CD4-positive, alpha-beta T cell (primary cell): ENCODE results near the gene HRK. TPM values are rescaled to one million over a fixed set of nuclear protein-coding genes. Genes with fewer than 3 reads are reported as not detected.
A peak's percentile ranks its signal among the peaks of the same experiment; 100 is the strongest.

Experiments used
- ATAC-seq: fragments of 200-7000 bp; cut with Tn5 transposase; one replicate; pipeline ENCODE4 v1.10.0; 2022; ENCODE audit warnings: mild to moderate bottlenecking; ENCODE audit not compliant: poor library complexity
- CTCF ChIA-PET: fragments of 350-600 bp; sonication (Branson Sonifier 250); formaldehyde crosslinking; loops from one replicate; lab custom pipeline; 2021; ENCODE audit warnings: antibody characterized with exemption, inconsistent platforms; lab: Charles Lee
- POLR2A ChIA-PET: fragments of 350-600 bp; sonication (Branson Sonifier 250); formaldehyde crosslinking; loops from one replicate; lab custom pipeline; 2021; ENCODE audit warnings: antibody characterized with exemption, inconsistent platforms; lab: Charles Lee
- DNase-seq, 14 experiments: peaks; one replicate each; pipeline ENCODE4 v3.0.0-alpha.2; 2013 to 2020; ENCODE audit warnings: mixed read lengths in 2 of 14
- H3K27ac ChIP-seq, 2 donors: one replicate each; pipeline versions ENCODE4 v1.5.1 to v1.7.0; 2013; ENCODE audit warnings: low read length in 2 of 2, low read depth in 1 of 2, mild to moderate bottlenecking in 1 of 2
- H3K27me3 ChIP-seq, 2 experiments: 1 replicate in 1 of 2; 2 replicates in 1 of 2; pipeline versions ENCODE4 v1.6.1 to v1.7.0; 2013; ENCODE audit warnings: low read length in 2 of 2, control low read depth in 1 of 2, mild to moderate bottlenecking in 1 of 2, moderate library complexity in 1 of 2; ENCODE audit not compliant: insufficient read depth in 2 of 2, control insufficient read depth in 1 of 2
- H3K36me3 ChIP-seq: one replicate; pipeline ENCODE4 v1.6.1; 2013; ENCODE audit warnings: low read length, control low read depth; ENCODE audit not compliant: insufficient read depth
- H3K4me1 ChIP-seq: one replicate; pipeline ENCODE4 v1.6.1; 2013; ENCODE audit warnings: low read length, control low read depth; ENCODE audit not compliant: insufficient read depth
- H3K4me3 ChIP-seq: one replicate; pipeline ENCODE4 v1.5.1; 2013; ENCODE audit warnings: mild to moderate bottlenecking, low read length, moderate library complexity
- H3K9me3 ChIP-seq, 2 experiments: 1 replicate in 1 of 2; 2 replicates in 1 of 2; pipeline versions ENCODE4 v1.6.1 to v1.7.0; 2013; ENCODE audit warnings: low read length in 2 of 2, mild to moderate bottlenecking in 2 of 2, control low read depth in 1 of 2, moderate library complexity in 1 of 2; ENCODE audit not compliant: control insufficient read depth in 1 of 2, insufficient read depth in 1 of 2
- H3K27ac Mint-ChIP-seq: one replicate; pipeline ENCODE4 v1.8.0; 2020; ENCODE audit warnings: mixed read lengths
- H3K27me3 Mint-ChIP-seq: one replicate; pipeline ENCODE4 v1.8.0; 2021; ENCODE audit warnings: mixed read lengths
- H3K36me3 Mint-ChIP-seq: one replicate; pipeline ENCODE4 v1.8.0; 2021; ENCODE audit warnings: low read depth, mixed read lengths
- H3K4me1 Mint-ChIP-seq: one replicate; pipeline ENCODE4 v1.8.0; 2021; ENCODE audit warnings: low read depth, mixed read lengths
- H3K4me3 Mint-ChIP-seq: one replicate; pipeline ENCODE4 v1.8.0; 2020; ENCODE audit warnings: mild to moderate bottlenecking, mixed read lengths
- H3K9me3 Mint-ChIP-seq: one replicate; pipeline ENCODE4 v1.8.0; 2020; ENCODE audit warnings: mixed read lengths
- intact Hi-C, 2 experiments: fragments of 100-400 bp; cut with DNase I in 1 of 2; cut with micrococcal nuclease in 1 of 2; formaldehyde crosslinking; loops; one replicate each; pipeline versions ENCODE4 v1.15.1 to v1.9.0; 2023 to 2025; cut with DNase I, micrococcal nuclease
- total RNA-seq, 174 experiments: library from RNA in 2 of 174; stranded (reverse) in 2 of 174; gene quantifications; one replicate each; pipeline ENCODE4 v1.2.3 and lab custom pipeline; 2021 to 2026
- TF ChIP-seq, protein P1 (sequence below): fragments of 200-600 bp; IDR thresholded peaks from one replicate; pipeline ENCODE4 v1.8.0; 2022; ENCODE audit warnings: antibody characterized with exemption, mild to moderate bottlenecking

The HRK gene
- total RNA-seq, 2 experiments from 2014 or later = not detected

DNA sequence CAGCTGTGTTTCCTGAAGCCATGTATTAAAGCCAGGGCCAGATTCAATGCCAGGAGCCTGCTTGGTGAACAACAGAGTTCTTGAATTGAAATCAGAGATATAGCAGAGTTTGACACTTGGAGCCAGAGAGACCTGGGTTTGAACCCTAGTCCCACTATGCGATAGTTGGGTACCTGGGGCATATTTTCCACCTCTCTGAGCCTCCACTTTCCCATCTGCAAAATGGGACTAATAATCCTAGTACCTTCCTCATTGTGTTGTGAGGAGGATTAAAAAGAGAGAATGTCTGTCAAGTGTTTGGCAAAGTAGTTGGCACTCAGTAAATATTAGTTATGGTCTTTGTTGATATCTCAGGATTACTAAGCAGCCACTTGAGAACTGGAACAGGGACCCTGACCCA lies 6.0 kb upstream of the HRK start:
- H3K4me3 Mint-ChIP-seq = no peak overlapping the region
- TF ChIP-seq, protein P1, sequence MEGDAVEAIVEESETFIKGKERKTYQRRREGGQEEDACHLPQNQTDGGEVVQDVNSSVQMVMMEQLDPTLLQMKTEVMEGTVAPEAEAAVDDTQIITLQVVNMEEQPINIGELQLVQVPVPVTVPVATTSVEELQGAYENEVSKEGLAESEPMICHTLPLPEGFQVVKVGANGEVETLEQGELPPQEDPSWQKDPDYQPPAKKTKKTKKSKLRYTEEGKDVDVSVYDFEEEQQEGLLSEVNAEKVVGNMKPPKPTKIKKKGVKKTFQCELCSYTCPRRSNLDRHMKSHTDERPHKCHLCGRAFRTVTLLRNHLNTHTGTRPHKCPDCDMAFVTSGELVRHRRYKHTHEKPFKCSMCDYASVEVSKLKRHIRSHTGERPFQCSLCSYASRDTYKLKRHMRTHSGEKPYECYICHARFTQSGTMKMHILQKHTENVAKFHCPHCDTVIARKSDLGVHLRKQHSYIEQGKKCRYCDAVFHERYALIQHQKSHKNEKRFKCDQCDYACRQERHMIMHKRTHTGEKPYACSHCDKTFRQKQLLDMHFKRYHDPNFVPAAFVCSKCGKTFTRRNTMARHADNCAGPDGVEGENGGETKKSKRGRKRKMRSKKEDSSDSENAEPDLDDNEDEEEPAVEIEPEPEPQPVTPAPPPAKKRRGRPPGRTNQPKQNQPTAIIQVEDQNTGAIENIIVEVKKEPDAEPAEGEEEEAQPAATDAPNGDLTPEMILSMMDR = no peak
- Histone ChIP-seq H3K36me3 (no peaks in the 10 kb centered on the region), H3K4me3 (no peak overlapping the region), H3K9me3 (peaks cover 0 to 4% of the 10 kb centered on the region in 2 experiments), H3K27me3 (peaks cover 15 to 18% of the 10 kb centered on the region in 2 experiments), H3K4me1 (no peaks in the 10 kb centered on the region), H3K27ac (no peak overlapping the region)
- H3K36me3 Mint-ChIP-seq = no peaks in the 10 kb centered on the region
- CTCF ChIA-PET = no interaction called here
- no peak for DNase-seq
- no peak overlapping the region for H3K27ac Mint-ChIP-seq
- peaks cover 6% of the 10 kb centered on the region for H3K4me1 Mint-ChIP-seq
- intact Hi-C loops = no loop called here
- no peaks in the 10 kb centered on the region for H3K9me3 Mint-ChIP-seq
- no peak for ATAC-seq
- POLR2A ChIA-PET = no interaction called here
- peaks cover 44% of the 10 kb centered on the region for H3K27me3 Mint-ChIP-seq

DNA sequence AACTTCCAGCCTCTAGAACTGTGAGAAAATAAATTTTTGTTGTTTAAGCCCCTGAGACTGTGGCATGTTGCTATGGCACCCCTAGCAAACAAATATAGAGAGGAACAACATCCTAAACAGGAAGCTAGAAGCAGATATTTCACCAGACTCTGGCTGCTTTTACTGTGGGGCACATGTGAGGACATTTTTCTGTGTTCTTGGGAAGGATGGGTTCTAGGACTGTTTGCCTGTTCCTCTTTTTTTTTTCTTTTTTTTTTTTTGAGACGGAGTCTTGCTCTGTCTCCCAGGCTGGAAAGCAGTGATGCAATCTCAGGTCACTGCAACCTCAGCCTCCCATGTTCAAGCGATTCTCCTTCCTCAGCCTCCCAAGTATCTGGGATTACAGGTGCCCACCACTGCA lies 4.2 kb upstream of the HRK start:
- Mint-ChIP-seq H3K27me3 (peaks cover 52% of the 10 kb centered on the region), H3K4me3 (no peak overlapping the region), H3K9me3 (no peaks in the 10 kb centered on the region), H3K27ac (no peak overlapping the region), H3K36me3 (no peaks in the 10 kb centered on the region), H3K4me1 (peaks cover 17% of the 10 kb centered on the region)
- TF ChIP-seq, protein P1 = no peak
- ATAC-seq (no peak), DNase-seq (peak in 3 of 14 experiments; percentile 6 to 58 (median 9))
- Histone ChIP-seq H3K4me3 (no peak overlapping the region), H3K4me1 (peaks cover 12% of the 10 kb centered on the region), H3K9me3 (peaks cover 4 to 7% of the 10 kb centered on the region in 2 experiments), H3K27ac (no peak overlapping the region), H3K27me3 (peaks cover 25 to 30% of the 10 kb centered on the region in 2 experiments), H3K36me3 (no peaks in the 10 kb centered on the region)
- ChIA-PET CTCF (no interaction called here), POLR2A (no interaction called here)
- intact Hi-C loops = no loop called here

DNA sequence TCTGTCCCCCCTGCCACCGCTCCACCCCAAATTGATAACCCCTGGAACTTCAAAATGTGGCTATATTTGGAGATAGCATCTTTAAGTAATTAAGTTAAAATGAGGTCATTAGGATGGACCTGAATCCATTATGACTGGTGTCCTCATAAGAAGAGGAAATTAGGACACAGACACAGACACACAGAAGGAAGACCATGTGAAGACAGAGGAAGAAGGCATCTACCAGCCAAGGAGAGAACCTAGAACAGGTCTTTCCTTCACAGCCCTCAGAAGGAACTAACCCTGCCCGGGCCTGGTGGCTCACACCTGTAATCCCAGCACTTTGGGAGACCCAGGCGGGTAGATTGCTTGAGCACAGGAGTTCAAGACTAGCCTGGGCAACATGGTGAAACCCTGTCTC lies 3.6 kb upstream of the HRK start:
- POLR2A ChIA-PET = no interaction called here
- Mint-ChIP-seq H3K9me3 (no peaks in the 10 kb centered on the region), H3K4me1 (peaks cover 23% of the 10 kb centered on the region), H3K4me3 (no peak overlapping the region), H3K27me3 (peaks cover 58% of the 10 kb centered on the region), H3K27ac (no peak overlapping the region), H3K36me3 (no peaks in the 10 kb centered on the region)
- Histone ChIP-seq H3K36me3 (no peaks in the 10 kb centered on the region), H3K9me3 (peaks cover 0 to 7% of the 10 kb centered on the region in 2 experiments), H3K4me3 (no peak overlapping the region), H3K27me3 (peaks cover 29 to 36% of the 10 kb centered on the region in 2 experiments), H3K4me1 (peaks cover 18% of the 10 kb centered on the region), H3K27ac (no peak overlapping the region)
- TF ChIP-seq, protein P1 = no peak
- no peak for DNase-seq
- CTCF ChIA-PET = no interaction called here
- ATAC-seq = no peak
- intact Hi-C loops = no loop called here
